ENCODE measurements around the gene HIVEP2. TPM values are rescaled to one million over a fixed set of nuclear protein-coding genes. Genes with fewer than 3 reads are reported as not detected.

HIVEP2 gene
- total RNA-seq, 1 donor from 2014 or later, result 7.9 TPM

- DNase-seq (ENCODE audit: low read depth), result no peak
- no peak for TF ChIP-seq CTCF (IDR thresholded peaks at IDR 0.05; ENCODE audit: insufficient read depth, low read length, severe bottlenecking)
- no peak overlapping the region for H3K4me3 ChIP-seq (ENCODE audit: low read depth, low read length)
- no peaks in the 10 kb centered on the region for H3K27me3 ChIP-seq (ENCODE audit: control insufficient read depth, insufficient read depth, low read length)
- no peak for FAIRE-seq
- no peaks in the 10 kb centered on the region for H3K36me3 ChIP-seq (ENCODE audit: control insufficient read depth, insufficient read depth, low read length)
Observed at GRCh38 chr6:142872376-142872775, 72.6 kb downstream of the HIVEP2 start.

GRCh38 chr6:142871910-142872331 lies 73.1 kb downstream of the HIVEP2 start:
- no peak for FAIRE-seq
- no peak for TF ChIP-seq CTCF (IDR thresholded peaks at IDR 0.05; ENCODE audit: insufficient read depth, low read length, severe bottlenecking)
- DNase-seq (ENCODE audit: low read depth), result peak; percentile 93
- no peaks in the 10 kb centered on the region for H3K36me3 ChIP-seq (ENCODE audit: control insufficient read depth, insufficient read depth, low read length)
- no peak overlapping the region for H3K4me3 ChIP-seq (ENCODE audit: low read depth, low read length)
- H3K27me3 ChIP-seq (ENCODE audit: control insufficient read depth, insufficient read depth, low read length), result no peaks in the 10 kb centered on the region

GRCh38 chr6:142870787-142871415 lies 74.1 kb downstream of the HIVEP2 start:
- Histone ChIP-seq H3K27me3 (ENCODE audit: control insufficient read depth, insufficient read depth, low read length) (no peaks in the 10 kb centered on the region), H3K36me3 (ENCODE audit: control insufficient read depth, insufficient read depth, low read length) (no peaks in the 10 kb centered on the region), H3K4me3 (ENCODE audit: low read depth, low read length) (no peak overlapping the region)
- DNase-seq (ENCODE audit: low read depth) (peak; percentile 51), FAIRE-seq (no peak)
- TF ChIP-seq CTCF (IDR thresholded peaks at IDR 0.05; ENCODE audit: insufficient read depth, low read length, severe bottlenecking), result no peak

- no peak for DNase-seq (ENCODE audit: low read depth)
- FAIRE-seq, result no peak
- H3K27me3 ChIP-seq (ENCODE audit: control insufficient read depth, insufficient read depth, low read length), result no peaks in the 10 kb centered on the region
- TF ChIP-seq CTCF (IDR thresholded peaks at IDR 0.05; ENCODE audit: insufficient read depth, low read length, severe bottlenecking), result no peak
- no peaks in the 10 kb centered on the region for H3K36me3 ChIP-seq (ENCODE audit: control insufficient read depth, insufficient read depth, low read length)
- no peak overlapping the region for H3K4me3 ChIP-seq (ENCODE audit: low read depth, low read length)
Observed at GRCh38 chr6:142868917-142869316, 76.1 kb downstream of the HIVEP2 start.

- FAIRE-seq (no peak), DNase-seq (ENCODE audit: low read depth) (peak; percentile 66)
- no peak for TF ChIP-seq CTCF (IDR thresholded peaks at IDR 0.05; ENCODE audit: insufficient read depth, low read length, severe bottlenecking)
- Histone ChIP-seq H3K4me3 (ENCODE audit: low read depth, low read length) (no peak overlapping the region), H3K27me3 (ENCODE audit: control insufficient read depth, insufficient read depth, low read length) (no peaks in the 10 kb centered on the region), H3K36me3 (ENCODE audit: control insufficient read depth, insufficient read depth, low read length) (no peaks in the 10 kb centered on the region)
Observed at GRCh38 chr6:142867988-142868812, 76.8 kb downstream of the HIVEP2 start.

Measured in bronchial epithelial cell (primary cell).